K562 (cell line): ENCODE measurements around the gene ZMYM2. TPM values are rescaled to one million over a fixed set of nuclear protein-coding genes. Genes with fewer than 3 reads are reported as not detected.

ENCODE experiments used
- ATF1 ChIP-seq, 2 experiments: fragments of 450-650 bp in 1 of 2; IDR thresholded peaks; 2 replicates each; pipeline ENCODE4 v1.6.1; 2016; ENCODE audit warnings: missing compliant biosample characterization in 1 of 2, missing genetic modification characterization in 1 of 2
- ATF2 ChIP-seq: sonication (generic); formaldehyde crosslinking; IDR thresholded peaks from 2 replicates; pipeline ENCODE4 v1.8.1; 2022; ENCODE audit warnings: missing genetic modification reagents
- CHD2 ChIP-seq: IDR thresholded peaks from 2 replicates; pipeline ENCODE4 v1.6.1; 2011; ENCODE audit warnings: low read depth, low read length
- FOXO4 ChIP-seq: fragments of 450-650 bp; formaldehyde crosslinking; IDR thresholded peaks from 2 replicates; pipeline ENCODE4 v1.4.0; 2020; ENCODE audit warnings: mild to moderate bottlenecking, moderate library complexity
- FUS ChIP-seq: fragments of 200-400 bp; formaldehyde crosslinking; optimal IDR thresholded peaks from 2 replicates; pipeline ENCODE3; 2017; ENCODE audit warnings: low read depth, low read length
- HES1 ChIP-seq: fragments of 450-650 bp; IDR thresholded peaks from 2 replicates; pipeline ENCODE4 v1.6.1; 2016; ENCODE audit warnings: low read depth, mild to moderate bottlenecking, moderate library complexity
- HNRNPK ChIP-seq: fragments of 200-400 bp; formaldehyde crosslinking; IDR thresholded peaks from one replicate; pipeline ENCODE4 v1.6.1; 2018; ENCODE audit warnings: mild to moderate bottlenecking, low read depth, low read length; ENCODE audit not compliant: poor library complexity, severe bottlenecking
- KAT8 ChIP-seq: fragments of 450-650 bp; IDR thresholded peaks from 2 replicates; pipeline ENCODE4 v1.6.1; 2016; ENCODE audit warnings: low read depth, mild to moderate bottlenecking
- KDM1A ChIP-seq, 2 experiments: fragments of 450-650 bp; IDR thresholded peaks; 2 replicates each; pipeline ENCODE4 v1.6.1; 2016; ENCODE audit warnings: mild to moderate bottlenecking in 2 of 2
- POLR2A ChIP-seq: fragments of 450-650 bp; conservative IDR thresholded peaks from 2 replicates; pipeline ENCODE4 v1.6.1; 2016
- PURB ChIP-seq: sonication (generic); formaldehyde crosslinking; IDR thresholded peaks from 2 replicates; pipeline ENCODE4 v1.9.0; 2021; ENCODE audit warnings: low read depth, mild to moderate bottlenecking, missing genetic modification reagents
- YBX1 ChIP-seq: fragments of 450-650 bp; IDR thresholded peaks from 2 replicates; pipeline ENCODE4 v1.7.1; 2016; ENCODE audit warnings: mild to moderate bottlenecking
- YY1 ChIP-seq, 3 experiments: IDR thresholded peaks; 2 replicates each; pipeline ENCODE4 v1.6.1; 2011; ENCODE audit warnings: low read length in 2 of 3, mild to moderate bottlenecking in 2 of 3, moderate library complexity in 2 of 3, borderline replicate concordance in 1 of 3, control low read depth in 1 of 3, low read depth in 1 of 3; ENCODE audit not compliant: insufficient read depth in 3 of 3, insufficient replicate concordance in 2 of 3, control insufficient read depth in 1 of 3, insufficient read length in 1 of 3; ENCODE audit errors: extremely low read depth in 1 of 3
- ZBTB40 ChIP-seq, 2 experiments: fragments of 450-650 bp in 1 of 2; sonication (generic) in 1 of 2; formaldehyde crosslinking in 1 of 2; IDR thresholded peaks; 2 replicates each; pipeline versions ENCODE4 v1.7.1 to v1.9.0; 2016 to 2022; ENCODE audit warnings: inconsistent platforms in 1 of 2, mild to moderate bottlenecking in 1 of 2, missing genetic modification reagents in 1 of 2
- ZNF354B ChIP-seq: fragments of 250-450 bp; sonication (Bioruptor Pico); IDR thresholded peaks from 2 replicates; pipeline ENCODE4 v1.4.0; 2020
- ZZZ3 ChIP-seq: fragments of 450-650 bp; IDR thresholded peaks from 2 replicates; pipeline ENCODE4 v1.6.1; 2016; ENCODE audit warnings: antibody characterized with exemption, mild to moderate bottlenecking, moderate library complexity
- polyA plus RNA-seq, 8 experiments: library from polyadenylated mRNA; depleted of rRNA in 4 of 8; stranded (reverse) in 5 of 8; unstranded in 3 of 8; fragments of >200 nt; fragmentation: Nextera tagmentation in 2 of 8; fragmentation: Illumina TruSeq in 1 of 8; extraction: Ambion mirVana in 2 of 8; extraction: Trizol in 1 of 8; gene quantifications; 2 replicates each; pipeline versions ENCODE4 v1.2.1 to v1.2.3, GENCODE V29; 2011 to 2014; ENCODE audit warnings: inconsistent platforms in 1 of 8, missing spikeins in 1 of 8
- total RNA-seq, 7 experiments: library from RNA; depleted of rRNA in 6 of 7; stranded (reverse); fragments of >200 nt in 6 of 7; fragmentation: Illumina TruSeq in 2 of 7; extraction: Trizol in 2 of 7; gene quantifications; 2 replicates each; pipeline versions ENCODE4 v1.2.1 to v1.2.3, GENCODE V29; 2011 to 2021; ENCODE audit warnings: low replicate concordance in 1 of 7

Gene ZMYM2
- total and polyA plus RNA-seq, 9 of the 15 experiments (the other 6 are each of a cell fraction or from before 2014, with no cell fraction given): 5.0 to 48.8 (median 26.8) TPM

GRCh38 chr13:20119960-20120359 lies 161.4 kb downstream of the ZMYM2 start (continued):
- TF ChIP-seq ZBTB40 (IDR thresholded peaks at IDR 0.05) (no peak), ZBTB40 (CRISPR knock-in tag; IDR thresholded peaks at IDR 0.05) (no peak), POLR2A (no peak), HNRNPK (no peak), YY1 (IDR thresholded peaks at IDR 0.05; ENCODE audit: borderline replicate concordance in 1 of 3, control insufficient read depth in 1 of 3, extremely low read depth in 1 of 3, insufficient read depth in 3 of 3, insufficient read length in 1 of 3, insufficient replicate concordance in 2 of 3, low read depth in 1 of 3, low read length in 2 of 3) (no peak), YBX1 (no peak), ZNF354B (peak; percentile 54; the same call in 1 of the 2 replicates), HES1 (no peak), KDM1A (IDR thresholded peaks at IDR 0.05) (no peak), ATF1 (CRISPR knock-in tag; IDR thresholded peaks at IDR 0.05) (no peak), ATF1 (tag; IDR thresholded peaks at IDR 0.05) (no peak), FOXO4 (CRISPR knock-in tag) (no peak), CHD2 (no peak), ATF2 (no peak), FUS (no peak), ZZZ3 (no peak), KAT8 (no peak), PURB (CRISPR knock-in tag) (no peak)
